ENCODE measurements around the gene CD46.

DNA sequence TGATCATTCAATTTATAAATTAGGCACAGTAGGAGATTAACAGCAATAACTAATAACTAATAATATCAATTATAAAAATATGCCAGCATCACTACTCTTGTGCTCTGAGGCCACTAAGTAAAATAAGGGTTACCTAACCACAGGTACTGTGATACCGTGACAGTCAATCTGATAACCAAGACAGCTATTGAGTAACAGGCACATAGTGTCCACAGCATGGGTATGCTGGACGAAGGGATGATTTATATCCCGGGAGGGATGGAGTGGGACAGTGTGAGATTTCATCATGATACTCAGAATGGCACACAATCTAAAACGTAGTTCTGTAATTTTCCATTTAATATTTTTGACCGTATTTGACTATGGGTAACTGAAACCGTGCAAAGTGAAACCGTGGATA is 39.4 kb downstream of the CD46 start:
- TF ChIP-seq, protein P1, sequence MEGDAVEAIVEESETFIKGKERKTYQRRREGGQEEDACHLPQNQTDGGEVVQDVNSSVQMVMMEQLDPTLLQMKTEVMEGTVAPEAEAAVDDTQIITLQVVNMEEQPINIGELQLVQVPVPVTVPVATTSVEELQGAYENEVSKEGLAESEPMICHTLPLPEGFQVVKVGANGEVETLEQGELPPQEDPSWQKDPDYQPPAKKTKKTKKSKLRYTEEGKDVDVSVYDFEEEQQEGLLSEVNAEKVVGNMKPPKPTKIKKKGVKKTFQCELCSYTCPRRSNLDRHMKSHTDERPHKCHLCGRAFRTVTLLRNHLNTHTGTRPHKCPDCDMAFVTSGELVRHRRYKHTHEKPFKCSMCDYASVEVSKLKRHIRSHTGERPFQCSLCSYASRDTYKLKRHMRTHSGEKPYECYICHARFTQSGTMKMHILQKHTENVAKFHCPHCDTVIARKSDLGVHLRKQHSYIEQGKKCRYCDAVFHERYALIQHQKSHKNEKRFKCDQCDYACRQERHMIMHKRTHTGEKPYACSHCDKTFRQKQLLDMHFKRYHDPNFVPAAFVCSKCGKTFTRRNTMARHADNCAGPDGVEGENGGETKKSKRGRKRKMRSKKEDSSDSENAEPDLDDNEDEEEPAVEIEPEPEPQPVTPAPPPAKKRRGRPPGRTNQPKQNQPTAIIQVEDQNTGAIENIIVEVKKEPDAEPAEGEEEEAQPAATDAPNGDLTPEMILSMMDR (conservative IDR thresholded peaks at IDR 0.05) = no peak
- no peak for TF ChIP-seq ZFX (IDR thresholded peaks at IDR 0.05)
